Body of pancreas (tissue), 4 donors: ENCODE data around the gene UBAC2. TPM values are rescaled to one million over a fixed set of nuclear protein-coding genes. Genes with fewer than 3 reads are reported as not detected.

ENCODE experiments used
- ATAC-seq: fragments of 150-250 bp; one replicate; pipeline ENCODE4 v1.9.1; 2016
- DNase-seq, 4 donors: peaks; one replicate each; pipeline ENCODE4 v3.0.0-alpha.2; 2019
- H3K27ac ChIP-seq, 4 donors: fragments of 200-600 bp; sonication (generic); 1 replicate in 3 of 4; 2 replicates in 1 of 4; pipeline versions ENCODE4 v1.5.1 to v1.6.1; 2016 to 2019; ENCODE audit warnings: mild to moderate bottlenecking in 1 of 4, mixed read lengths in 1 of 4, moderate library complexity in 1 of 4
- H3K27me3 ChIP-seq, 2 donors: fragments of 200-600 bp; sonication (generic); one replicate each; pipeline ENCODE4 v1.6.0; 2016; ENCODE audit warnings: mild to moderate bottlenecking in 1 of 2
- H3K36me3 ChIP-seq, 2 donors: fragments of 200-600 bp; sonication (generic); replicated peaks in 1 of 2; 2 replicates each; pipeline ENCODE4 v1.5.1; 2016; ENCODE audit warnings: low read depth in 2 of 2; ENCODE audit not compliant: insufficient read depth in 1 of 2
- H3K4me1 ChIP-seq: fragments of 200-600 bp; sonication (generic); one replicate; pipeline ENCODE4 v1.6.0; 2016
- H3K4me3 ChIP-seq, 2 donors: fragments of 200-600 bp; sonication (generic); 1 replicate in 1 of 2; 2 replicates in 1 of 2; pipeline ENCODE4 v1.5.1; 2016 to 2019
- H3K9me3 ChIP-seq, 3 donors: fragments of 200-600 bp; sonication (generic); 1 replicate in 2 of 3; 2 replicates in 1 of 3; pipeline ENCODE4 v1.5.1; 2016
- CTCF ChIP-seq, 7 experiments: fragments of 450-650 bp in 4 of 7; fragments of 200-600 bp in 3 of 7; sonication (generic) in 3 of 7; IDR thresholded peaks; one replicate each; pipeline ENCODE4 v1.5.1; 2016 to 2019; ENCODE audit warnings: antibody characterized with exemption in 7 of 7
- POLR2A ChIP-seq, 3 donors: fragments of 450-650 bp; IDR thresholded peaks; one replicate each; pipeline ENCODE4 v1.6.1; 2016; ENCODE audit warnings: antibody characterized with exemption in 3 of 3, mild to moderate bottlenecking in 2 of 3
- WGBS, 2 donors: methylation state at CpG; one replicate each; pipeline ENCODE4 v1.1.5; 2017; 5-methylcytosine and 5-hydroxymethylcytosine counted together
- intact Hi-C: fragments of 100-400 bp; cut with DNase I; formaldehyde crosslinking; loops from one replicate; pipeline ENCODE4 v1.15.1; 2023
- total RNA-seq, 2 donors: library from RNA; depleted of rRNA; stranded (reverse); fragments of >200 nt; gene quantifications; one replicate each; pipeline ENCODE4 v1.1.0, GENCODE V29; 2016

UBAC2 gene
- total RNA-seq, 2 donors from 2014 or later: 21.4 to 27.2 TPM

DNA sequence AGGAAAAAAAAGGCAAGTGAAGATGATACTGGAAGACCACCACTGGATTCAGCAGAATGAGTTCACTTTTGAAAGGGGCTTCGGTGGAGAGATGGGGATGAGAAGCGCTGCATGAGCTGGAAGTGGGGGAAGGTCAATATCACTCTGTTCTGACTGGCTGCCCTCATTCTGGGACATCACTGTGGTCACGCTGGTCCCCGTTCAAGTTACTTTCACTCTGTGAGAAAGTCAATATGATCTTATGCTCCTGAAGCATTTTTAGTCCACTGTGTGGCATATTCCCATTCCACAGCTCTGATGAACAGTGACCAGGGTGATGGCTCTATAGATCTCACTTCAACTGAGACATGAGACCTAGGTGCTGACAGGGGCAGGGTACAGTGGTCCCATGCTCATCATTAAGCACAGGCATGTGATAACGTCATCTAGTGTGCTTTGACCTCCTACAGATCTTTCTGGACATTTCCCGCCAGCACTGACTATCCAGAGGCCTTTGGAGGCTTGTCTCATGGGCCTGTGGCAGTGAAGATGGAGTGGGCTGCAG lies 146.8 kb downstream of the UBAC2 start:
- Histone ChIP-seq H3K9me3 (no peaks in the 10 kb centered on the region), H3K4me3 (no peak overlapping the region), H3K27ac (no peak overlapping the region), H3K36me3 (no peaks in the 10 kb centered on the region), H3K4me1 (no peaks in the 10 kb centered on the region), H3K27me3 (no peaks in the 10 kb centered on the region)
- TF ChIP-seq CTCF (IDR thresholded peaks at IDR 0.05): no peak
- TF ChIP-seq POLR2A (IDR thresholded peaks at IDR 0.05): no peak
- DNase-seq (no peak), ATAC-seq (no peak)
- WGBS, 2 donors: 94% methylated on average over 6 of the region's 6 CpGs
- intact Hi-C loops: no loop called here

- 91 to 93% methylated on average over 8 of the region's 8 CpGs for whole genome bisulfite sequencing, 2 donors
- intact Hi-C loops: no loop called here
- Histone ChIP-seq H3K27me3 (no peaks in the 10 kb centered on the region), H3K4me3 (no peak overlapping the region), H3K4me1 (no peaks in the 10 kb centered on the region), H3K9me3 (no peaks in the 10 kb centered on the region), H3K36me3 (no peaks in the 10 kb centered on the region), H3K27ac (no peak overlapping the region)
- ATAC-seq: no peak
- no peak for DNase-seq
- no peak for TF ChIP-seq POLR2A (IDR thresholded peaks at IDR 0.05)
- TF ChIP-seq CTCF (IDR thresholded peaks at IDR 0.05): no peak
Observed at GRCh38 chr13:99347911-99348451, 147.3 kb downstream of the UBAC2 start.

- ATAC-seq: no peak
- H3K27me3 ChIP-seq: no peaks in the 10 kb centered on the region
- TF ChIP-seq POLR2A (IDR thresholded peaks at IDR 0.05) (no peak), CTCF (IDR thresholded peaks at IDR 0.05) (no peak)
- intact Hi-C loops: no loop called here
- 84 to 97% methylated on average over 2 of the region's 2 CpGs for WGBS, 2 donors
- no peak for DNase-seq
- no peaks in the 10 kb centered on the region for H3K36me3 ChIP-seq
- H3K4me1 ChIP-seq: no peaks in the 10 kb centered on the region
- H3K9me3 ChIP-seq: no peaks in the 10 kb centered on the region
- H3K27ac ChIP-seq: no peak overlapping the region
- H3K4me3 ChIP-seq: no peak overlapping the region
Observed at GRCh38 chr13:99350191-99350590, 149.5 kb downstream of the UBAC2 start.

DNA sequence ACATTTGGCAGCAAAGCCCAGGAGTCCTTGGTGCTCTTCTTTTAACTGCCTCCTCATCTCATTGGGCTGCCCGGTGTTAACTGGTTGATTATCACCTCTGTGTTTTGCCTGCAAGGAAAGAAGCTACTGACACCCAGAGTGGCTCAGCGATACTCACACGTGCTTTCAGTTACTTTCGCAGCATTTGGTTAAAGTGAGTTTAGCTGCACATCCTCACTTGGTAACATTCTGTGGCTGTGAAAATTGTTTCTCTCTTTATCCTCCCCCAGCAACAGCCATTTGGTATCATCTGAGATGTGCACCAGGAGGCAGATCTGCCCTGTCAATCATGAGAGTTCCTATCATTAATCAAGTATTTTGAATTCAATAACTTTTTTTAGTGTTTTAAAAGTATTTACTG lies 151.1 kb downstream of the UBAC2 start:
- intact Hi-C loops: no loop called here
- 84 to 91% methylated on average over 4 of the region's 4 CpGs for WGBS, 2 donors
- Histone ChIP-seq H3K36me3 (no peaks in the 10 kb centered on the region), H3K27me3 (no peaks in the 10 kb centered on the region), H3K27ac (no peak overlapping the region), H3K9me3 (no peaks in the 10 kb centered on the region), H3K4me1 (no peaks in the 10 kb centered on the region), H3K4me3 (no peak overlapping the region)
- TF ChIP-seq POLR2A (IDR thresholded peaks at IDR 0.05): no peak
- TF ChIP-seq CTCF (IDR thresholded peaks at IDR 0.05): no peak
- DNase-seq (no peak), ATAC-seq (no peak)
